Neural progenitor cell (in vitro differentiated cells): ENCODE results near the gene OR6K2. TPM values are rescaled to one million over a fixed set of nuclear protein-coding genes. Genes with fewer than 3 reads are reported as not detected.

Experiments
- DNase-seq: peaks from one replicate; pipeline ENCODE4 v3.0.0-alpha.2; 2016; ENCODE audit warnings: low spot score
- H2AFZ ChIP-seq: fragments of 200-600 bp; sonication (generic); replicated peaks from 2 replicates; pipeline ENCODE4 v1.6.1; 2016; ENCODE audit warnings: antibody characterized with exemption
- H3F3A ChIP-seq: fragments of 200-600 bp; sonication (generic); 2 replicates; pipeline ENCODE4 v1.6.1; 2016; ENCODE audit warnings: antibody characterized with exemption, low read depth
- H3K27ac ChIP-seq: fragments of 200-600 bp; sonication (generic); 2 replicates; pipeline ENCODE4 v1.5.1; 2016; ENCODE audit warnings: mild to moderate bottlenecking
- H3K27me3 ChIP-seq: fragments of 200-600 bp; sonication (generic); 2 replicates; pipeline ENCODE4 v1.6.1; 2016; ENCODE audit warnings: mild to moderate bottlenecking, moderate library complexity
- H3K36me3 ChIP-seq: fragments of 200-600 bp; sonication (generic); 2 replicates; pipeline ENCODE4 v1.5.1; 2016
- H3K4me1 ChIP-seq: fragments of 200-600 bp; sonication (generic); 2 replicates; pipeline ENCODE4 v1.6.1; 2016; ENCODE audit warnings: mixed run types
- H3K4me2 ChIP-seq: fragments of 200-600 bp; sonication (generic); 2 replicates; pipeline ENCODE4 v1.6.1; 2016
- H3K4me3 ChIP-seq: fragments of 200-600 bp; sonication (generic); 2 replicates; pipeline ENCODE4 v1.5.1; 2016
- H3K79me2 ChIP-seq: fragments of 200-600 bp; sonication (generic); 2 replicates; pipeline ENCODE4 v1.6.1; 2016; ENCODE audit warnings: low read depth
- H3K9ac ChIP-seq: fragments of 200-600 bp; sonication (generic); 2 replicates; pipeline ENCODE4 v1.6.1; 2016
- H3K9me3 ChIP-seq: fragments of 200-600 bp; sonication (generic); 2 replicates; pipeline ENCODE4 v1.5.1; 2016; ENCODE audit warnings: low read depth
- H4K20me1 ChIP-seq: fragments of 200-600 bp; sonication (generic); 2 replicates; pipeline ENCODE4 v1.6.1; 2016; ENCODE audit warnings: low read depth
- H3K27ac Mint-ChIP-seq: 3 replicates; pipeline ENCODE4 v1.8.0; 2021; ENCODE audit warnings: mixed read lengths
- H3K27me3 Mint-ChIP-seq: 2 replicates; pipeline ENCODE4 v1.8.0; 2022; ENCODE audit warnings: low read depth, mild to moderate bottlenecking, inconsistent platforms, moderate library complexity, mixed read lengths; ENCODE audit not compliant: insufficient read depth
- H3K36me3 Mint-ChIP-seq: 3 replicates; pipeline ENCODE4 v1.8.0; 2021; ENCODE audit warnings: mixed read lengths
- H3K4me1 Mint-ChIP-seq: 3 replicates; pipeline ENCODE4 v1.8.0; 2021; ENCODE audit warnings: mixed read lengths
- H3K4me3 Mint-ChIP-seq: 3 replicates; pipeline ENCODE4 v1.8.0; 2021; ENCODE audit warnings: mild to moderate bottlenecking, moderate library complexity, mixed read lengths
- H3K9me3 Mint-ChIP-seq: 3 replicates; pipeline ENCODE4 v1.8.0; 2020; ENCODE audit warnings: mixed read lengths
- EZH2 ChIP-seq: fragments of 200-600 bp; sonication (generic); IDR thresholded peaks from 2 replicates; pipeline ENCODE4 v1.6.1; 2017; ENCODE audit warnings: antibody characterized with exemption, mild to moderate bottlenecking, moderate library complexity
- EZH2phosphoT487 ChIP-seq: fragments of 200-600 bp; sonication (generic); IDR thresholded peaks from 2 replicates; pipeline ENCODE4 v1.6.1; 2017; ENCODE audit warnings: antibody characterized with exemption
- total RNA-seq: library from RNA; depleted of rRNA; stranded (reverse); fragments of >200 nt; gene quantifications from 2 replicates; pipeline ENCODE4 v1.2.3, GENCODE V29; 2015; ENCODE audit warnings: low replicate concordance
- TF ChIP-seq, protein P1 (sequence below): fragments of 200-600 bp; sonication (generic); IDR thresholded peaks from 2 replicates; pipeline ENCODE4 v1.5.1; 2017; ENCODE audit warnings: antibody characterized with exemption, mild to moderate bottlenecking

OR6K2 gene
- total RNA-seq, 1 donor from 2014 or later, result not detected

- Mint-ChIP-seq H3K9me3 (no peaks in the 10 kb centered on the region), H3K36me3 (no peaks in the 10 kb centered on the region), H3K4me1 (no peaks in the 10 kb centered on the region), H3K4me3 (no peak overlapping the region), H3K27ac (no peak overlapping the region), H3K27me3 (no peaks in the 10 kb centered on the region)
- H4K20me1 ChIP-seq, result no peaks in the 10 kb centered on the region
- H3K4me1 ChIP-seq, result no peaks in the 10 kb centered on the region
- no peaks in the 10 kb centered on the region for H3K36me3 ChIP-seq
- H3F3A ChIP-seq, result no peaks in the 10 kb centered on the region
- H3K9me3 ChIP-seq, result no peaks in the 10 kb centered on the region
- TF ChIP-seq EZH2, result no peak
- TF ChIP-seq EZH2phosphoT487, result no peak
- TF ChIP-seq, protein P1, sequence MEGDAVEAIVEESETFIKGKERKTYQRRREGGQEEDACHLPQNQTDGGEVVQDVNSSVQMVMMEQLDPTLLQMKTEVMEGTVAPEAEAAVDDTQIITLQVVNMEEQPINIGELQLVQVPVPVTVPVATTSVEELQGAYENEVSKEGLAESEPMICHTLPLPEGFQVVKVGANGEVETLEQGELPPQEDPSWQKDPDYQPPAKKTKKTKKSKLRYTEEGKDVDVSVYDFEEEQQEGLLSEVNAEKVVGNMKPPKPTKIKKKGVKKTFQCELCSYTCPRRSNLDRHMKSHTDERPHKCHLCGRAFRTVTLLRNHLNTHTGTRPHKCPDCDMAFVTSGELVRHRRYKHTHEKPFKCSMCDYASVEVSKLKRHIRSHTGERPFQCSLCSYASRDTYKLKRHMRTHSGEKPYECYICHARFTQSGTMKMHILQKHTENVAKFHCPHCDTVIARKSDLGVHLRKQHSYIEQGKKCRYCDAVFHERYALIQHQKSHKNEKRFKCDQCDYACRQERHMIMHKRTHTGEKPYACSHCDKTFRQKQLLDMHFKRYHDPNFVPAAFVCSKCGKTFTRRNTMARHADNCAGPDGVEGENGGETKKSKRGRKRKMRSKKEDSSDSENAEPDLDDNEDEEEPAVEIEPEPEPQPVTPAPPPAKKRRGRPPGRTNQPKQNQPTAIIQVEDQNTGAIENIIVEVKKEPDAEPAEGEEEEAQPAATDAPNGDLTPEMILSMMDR, result no peak
- no peak for DNase-seq
- H3K9ac ChIP-seq, result no peak overlapping the region
- no peak overlapping the region for H3K4me3 ChIP-seq
- H3K4me2 ChIP-seq, result no peak overlapping the region
- no peak overlapping the region for H3K27ac ChIP-seq
- no peaks in the 10 kb centered on the region for H3K79me2 ChIP-seq
- no peak overlapping the region for H2AFZ ChIP-seq
- H3K27me3 ChIP-seq, result peaks cover 5% of the 10 kb centered on the region
Measured at GRCh38 chr1:158717344-158717743, 16.9 kb upstream of the OR6K2 start.

- no peak overlapping the region for H3K4me2 ChIP-seq
- H2AFZ ChIP-seq, result no peak overlapping the region
- no peaks in the 10 kb centered on the region for H3K79me2 ChIP-seq
- no peaks in the 10 kb centered on the region for H3K36me3 ChIP-seq
- H3K4me1 ChIP-seq, result no peaks in the 10 kb centered on the region
- H3K27ac Mint-ChIP-seq, result no peak overlapping the region
- no peak overlapping the region for H3K9ac ChIP-seq
- no peaks in the 10 kb centered on the region for H3K9me3 Mint-ChIP-seq
- H4K20me1 ChIP-seq, result no peaks in the 10 kb centered on the region
- H3K36me3 Mint-ChIP-seq, result no peaks in the 10 kb centered on the region
- TF ChIP-seq EZH2 (no peak), EZH2phosphoT487 (no peak)
- TF ChIP-seq, protein P1, result no peak
- peaks cover 11% of the 10 kb centered on the region for H3K27me3 ChIP-seq
- no peak for DNase-seq
- no peaks in the 10 kb centered on the region for H3F3A ChIP-seq
- H3K9me3 ChIP-seq, result no peaks in the 10 kb centered on the region
- H3K4me3 ChIP-seq, result no peak overlapping the region
- H3K27me3 Mint-ChIP-seq, result no peaks in the 10 kb centered on the region
- no peak overlapping the region for H3K27ac ChIP-seq
- no peak overlapping the region for H3K4me3 Mint-ChIP-seq
- H3K4me1 Mint-ChIP-seq, result no peaks in the 10 kb centered on the region
Measured at GRCh38 chr1:158716335-158716734, 15.9 kb upstream of the OR6K2 start.

GRCh38 chr1:158714754-158715153, 14.3 kb upstream of the OR6K2 start:
- Histone ChIP-seq H3K4me1 (no peaks in the 10 kb centered on the region), H2AFZ (no peak overlapping the region), H3K4me3 (no peak overlapping the region), H3K36me3 (no peaks in the 10 kb centered on the region), H4K20me1 (no peaks in the 10 kb centered on the region), H3K79me2 (no peaks in the 10 kb centered on the region), H3K4me2 (no peak overlapping the region), H3K9me3 (no peaks in the 10 kb centered on the region), H3K27me3 (peaks cover 11% of the 10 kb centered on the region), H3K9ac (no peak overlapping the region), H3F3A (no peaks in the 10 kb centered on the region), H3K27ac (no peak overlapping the region)
- Mint-ChIP-seq H3K27ac (no peak overlapping the region), H3K9me3 (no peaks in the 10 kb centered on the region), H3K4me1 (no peaks in the 10 kb centered on the region), H3K27me3 (no peaks in the 10 kb centered on the region), H3K4me3 (no peak overlapping the region), H3K36me3 (no peaks in the 10 kb centered on the region)
- TF ChIP-seq EZH2phosphoT487 (no peak), EZH2 (no peak)
- TF ChIP-seq, protein P1, result no peak
- DNase-seq, result no peak

- no peak for DNase-seq
- no peaks in the 10 kb centered on the region for H3K9me3 Mint-ChIP-seq
- H3K27ac Mint-ChIP-seq, result no peak overlapping the region
- Histone ChIP-seq H3K4me2 (no peak overlapping the region), H3K27ac (no peak overlapping the region), H3K9me3 (no peaks in the 10 kb centered on the region), H3K4me1 (no peaks in the 10 kb centered on the region), H3F3A (no peaks in the 10 kb centered on the region), H4K20me1 (no peaks in the 10 kb centered on the region), H3K27me3 (peaks cover 11% of the 10 kb centered on the region), H3K36me3 (no peaks in the 10 kb centered on the region), H3K9ac (no peak overlapping the region), H3K79me2 (no peaks in the 10 kb centered on the region), H3K4me3 (no peak overlapping the region), H2AFZ (no peak overlapping the region)
- no peak overlapping the region for H3K4me3 Mint-ChIP-seq
- TF ChIP-seq, protein P1, result no peak
- TF ChIP-seq EZH2, result no peak
- TF ChIP-seq EZH2phosphoT487, result no peak
- H3K36me3 Mint-ChIP-seq, result no peaks in the 10 kb centered on the region
- H3K4me1 Mint-ChIP-seq, result no peaks in the 10 kb centered on the region
- H3K27me3 Mint-ChIP-seq, result no peaks in the 10 kb centered on the region
Measured at GRCh38 chr1:158711098-158711497, 10.6 kb upstream of the OR6K2 start.
